Breast epithelium (tissue), 3 donors: ENCODE results near the gene SPACA5.

Source experiments
- POLR2A ChIP-seq: fragments of 450-650 bp; IDR thresholded peaks from one replicate; pipeline ENCODE4 v1.6.1; 2016; ENCODE audit warnings: antibody characterized with exemption, mild to moderate bottlenecking, moderate library complexity
- POLR2AphosphoS5 ChIP-seq, 3 donors: sonication (generic); formaldehyde crosslinking; IDR thresholded peaks; one replicate each; pipeline ENCODE4 v1.6.1; 2017; ENCODE audit warnings: antibody characterized with exemption in 3 of 3
- TF ChIP-seq, protein P1 (sequence below), 3 donors: fragments of 450-650 bp; IDR thresholded peaks; one replicate each; pipeline ENCODE4 v1.5.1; 2016 to 2017; ENCODE audit warnings: antibody characterized with exemption in 3 of 3, mild to moderate bottlenecking in 3 of 3, moderate library complexity in 3 of 3

DNA sequence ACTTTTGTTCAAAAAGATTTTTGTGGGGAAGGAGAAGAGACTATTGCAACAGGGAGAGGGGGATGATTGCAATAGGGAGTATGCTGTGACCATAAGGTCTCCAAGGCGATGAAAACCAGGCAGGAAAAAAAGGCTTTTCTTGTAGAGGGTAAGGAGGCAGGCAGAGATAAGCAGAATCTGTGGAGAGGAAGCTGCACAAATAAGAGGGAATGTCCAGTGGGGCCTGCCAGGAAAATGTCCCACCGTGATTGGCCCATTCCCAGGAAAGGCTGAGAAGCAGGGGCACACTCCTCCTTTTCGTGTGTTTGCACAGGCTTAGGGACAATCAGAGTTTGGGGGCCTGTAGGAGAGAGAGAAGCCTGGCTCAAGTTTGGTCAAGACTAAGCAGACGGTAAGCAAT, 29.1 kb downstream of the SPACA5 start:
- TF ChIP-seq POLR2A (no peak), POLR2AphosphoS5 (IDR thresholded peaks at IDR 0.05) (no peak)
- TF ChIP-seq, protein P1, sequence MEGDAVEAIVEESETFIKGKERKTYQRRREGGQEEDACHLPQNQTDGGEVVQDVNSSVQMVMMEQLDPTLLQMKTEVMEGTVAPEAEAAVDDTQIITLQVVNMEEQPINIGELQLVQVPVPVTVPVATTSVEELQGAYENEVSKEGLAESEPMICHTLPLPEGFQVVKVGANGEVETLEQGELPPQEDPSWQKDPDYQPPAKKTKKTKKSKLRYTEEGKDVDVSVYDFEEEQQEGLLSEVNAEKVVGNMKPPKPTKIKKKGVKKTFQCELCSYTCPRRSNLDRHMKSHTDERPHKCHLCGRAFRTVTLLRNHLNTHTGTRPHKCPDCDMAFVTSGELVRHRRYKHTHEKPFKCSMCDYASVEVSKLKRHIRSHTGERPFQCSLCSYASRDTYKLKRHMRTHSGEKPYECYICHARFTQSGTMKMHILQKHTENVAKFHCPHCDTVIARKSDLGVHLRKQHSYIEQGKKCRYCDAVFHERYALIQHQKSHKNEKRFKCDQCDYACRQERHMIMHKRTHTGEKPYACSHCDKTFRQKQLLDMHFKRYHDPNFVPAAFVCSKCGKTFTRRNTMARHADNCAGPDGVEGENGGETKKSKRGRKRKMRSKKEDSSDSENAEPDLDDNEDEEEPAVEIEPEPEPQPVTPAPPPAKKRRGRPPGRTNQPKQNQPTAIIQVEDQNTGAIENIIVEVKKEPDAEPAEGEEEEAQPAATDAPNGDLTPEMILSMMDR (IDR thresholded peaks at IDR 0.05) = no peak
